Neuronal stem cell (in vitro differentiated cells): Measurements from ENCODE around the gene THEM4.

Experiments
- DNase-seq: peaks from one replicate; pipeline ENCODE4 v3.0.0-alpha.2; 2013; ENCODE audit warnings: low spot score
- H2AFZ ChIP-seq: one replicate; pipeline ENCODE4 v1.6.1; 2013; ENCODE audit warnings: mild to moderate bottlenecking, low read length, inconsistent platforms
- H2AK5ac ChIP-seq: 2 replicates; pipeline ENCODE4 v1.6.1; 2013; ENCODE audit warnings: low read depth, mild to moderate bottlenecking, inconsistent platforms, low read length, moderate library complexity, mixed read lengths
- H2BK120ac ChIP-seq: 2 replicates; pipeline ENCODE4 v1.6.1; 2013; ENCODE audit warnings: low read depth, mild to moderate bottlenecking, inconsistent platforms, low read length, moderate library complexity, mixed read lengths
- H2BK12ac ChIP-seq: one replicate; pipeline ENCODE4 v1.6.1; 2013; ENCODE audit warnings: low read length, inconsistent platforms
- H2BK15ac ChIP-seq: 2 replicates; pipeline ENCODE4 v1.6.1; 2013; ENCODE audit warnings: mild to moderate bottlenecking, low read length, inconsistent platforms, mixed read lengths
- H2BK5ac ChIP-seq: one replicate; pipeline ENCODE4 v1.6.1; 2013; ENCODE audit warnings: inconsistent platforms, mild to moderate bottlenecking, low read length, moderate library complexity
- H3K14ac ChIP-seq: one replicate; pipeline ENCODE4 v1.6.1; 2013; ENCODE audit warnings: low read length, inconsistent platforms
- H3K18ac ChIP-seq: 2 replicates; pipeline ENCODE4 v1.6.1; 2013; ENCODE audit warnings: low read length, inconsistent platforms
- H3K23ac ChIP-seq: 2 replicates; pipeline ENCODE4 v1.6.1; 2013; ENCODE audit warnings: low read depth, mild to moderate bottlenecking, mixed read lengths, low read length, inconsistent platforms; ENCODE audit not compliant: poor library complexity
- H3K27ac ChIP-seq: replicated peaks from 3 replicates; pipeline ENCODE4 v1.5.1; 2013; ENCODE audit warnings: low read length, inconsistent platforms
- H3K27me3 ChIP-seq, 3 experiments: 2 replicates each; pipeline ENCODE4 v1.6.1; 2013; ENCODE audit warnings: low read length in 3 of 3, mild to moderate bottlenecking in 2 of 3, inconsistent platforms in 1 of 3, low read depth in 1 of 3, mixed read lengths in 1 of 3, moderate library complexity in 1 of 3; ENCODE audit not compliant: control insufficient read depth in 3 of 3, insufficient read depth in 3 of 3
- H3K36me3 ChIP-seq, 2 donors: replicated peaks in 1 of 2; 2 replicates each; pipeline ENCODE4 v1.6.1; 2013; ENCODE audit warnings: low read length in 2 of 2; ENCODE audit not compliant: control insufficient read depth in 2 of 2, insufficient read depth in 2 of 2
- H3K4ac ChIP-seq: 2 replicates; pipeline ENCODE4 v1.6.1; 2013; ENCODE audit warnings: inconsistent platforms, mild to moderate bottlenecking, low read length, moderate library complexity
- H3K4me1 ChIP-seq, 2 donors: 1 replicate in 1 of 2; 2 replicates in 1 of 2; pipeline ENCODE4 v1.6.1; 2013; ENCODE audit warnings: low read length in 2 of 2, low read depth in 1 of 2; ENCODE audit not compliant: control insufficient read depth in 2 of 2, insufficient read depth in 1 of 2
- H3K4me2 ChIP-seq: one replicate; pipeline ENCODE4 v1.6.1; 2013; ENCODE audit warnings: mild to moderate bottlenecking, low read length, inconsistent platforms; ENCODE audit not compliant: insufficient read depth, poor library complexity, severe bottlenecking
- H3K4me3 ChIP-seq, 2 donors: 2 replicates each; pipeline ENCODE4 v1.5.1; 2013; ENCODE audit warnings: low read length in 2 of 2, mild to moderate bottlenecking in 2 of 2, inconsistent platforms in 1 of 2, moderate library complexity in 1 of 2
- H3K79me1 ChIP-seq: one replicate; pipeline ENCODE4 v1.6.1; 2013; ENCODE audit warnings: low read depth, mild to moderate bottlenecking, inconsistent platforms, low read length, moderate library complexity
- H3K9ac ChIP-seq: one replicate; pipeline ENCODE4 v1.6.1; 2013; ENCODE audit warnings: mild to moderate bottlenecking, low read depth, low read length, inconsistent platforms; ENCODE audit not compliant: poor library complexity
- H3K9me3 ChIP-seq, 2 donors: replicated peaks in 1 of 2; 2 replicates each; pipeline versions ENCODE3 to v1.6.1; 2013; ENCODE audit warnings: low read length in 2 of 2, mild to moderate bottlenecking in 2 of 2, inconsistent platforms in 1 of 2, low read depth in 1 of 2, mixed read lengths in 1 of 2, moderate library complexity in 1 of 2; ENCODE audit not compliant: control insufficient read depth in 2 of 2, insufficient read depth in 1 of 2
- H4K8ac ChIP-seq: one replicate; pipeline ENCODE4 v1.6.1; 2013; ENCODE audit warnings: low read depth, mild to moderate bottlenecking, inconsistent platforms, low read length, moderate library complexity
- H4K91ac ChIP-seq: one replicate; pipeline ENCODE4 v1.6.1; 2013; ENCODE audit warnings: low read length, low read depth, mild to moderate bottlenecking, inconsistent platforms; ENCODE audit not compliant: poor library complexity
- WGBS, 2 donors: extraction: QIAGEN DNeasy Blood & Tissue Kit; methylation state at CpG; one replicate each; pipeline ENCODE4 v1.1.7; 2013; ENCODE audit warnings: missing lambda C conversion rate in 2 of 2, mixed read lengths in 1 of 2; ENCODE audit not compliant: insufficient read length in 2 of 2, insufficient replicate concordance in 1 of 2; ENCODE audit errors: extremely low coverage in 2 of 2; 5-methylcytosine and 5-hydroxymethylcytosine counted together

The THEM4 gene

GRCh38 chr1:151847867-151848596 lies 61.3 kb downstream of the THEM4 start:
- no peak overlapping the region for H3K18ac ChIP-seq
- H4K8ac ChIP-seq: no peak overlapping the region
- no peak overlapping the region for H4K91ac ChIP-seq
- H3K79me1 ChIP-seq: no peaks in the 10 kb centered on the region
- H3K4me2 ChIP-seq: no peak overlapping the region
- H3K4me1 ChIP-seq: peaks cover 0 to 1% of the 10 kb centered on the region in 2 donors
- H3K36me3 ChIP-seq: no peaks in the 10 kb centered on the region
- H3K4ac ChIP-seq: no peak overlapping the region
- no peak overlapping the region for H2AK5ac ChIP-seq
- no peak overlapping the region for H3K9ac ChIP-seq
- H3K4me3 ChIP-seq: no peak overlapping the region
- H2BK12ac ChIP-seq: no peak overlapping the region
- peaks cover 0 to 2% of the 10 kb centered on the region in 2 donors for H3K9me3 ChIP-seq
- H2BK15ac ChIP-seq: no peak overlapping the region
- DNase-seq: no peak
- no peak overlapping the region for H2AFZ ChIP-seq
- no peak overlapping the region for H3K14ac ChIP-seq
- no CpG with 5 or more reads among the region's 11 CpGs for WGBS, 2 donors
- no peak overlapping the region for H3K23ac ChIP-seq
- no peak overlapping the region for H2BK5ac ChIP-seq
- H3K27me3 ChIP-seq: peaks cover 0 to 82% (median 0%) of the 10 kb centered on the region in 3 experiments
- no peak overlapping the region for H2BK120ac ChIP-seq
- H3K27ac ChIP-seq: no peak overlapping the region

DNA sequence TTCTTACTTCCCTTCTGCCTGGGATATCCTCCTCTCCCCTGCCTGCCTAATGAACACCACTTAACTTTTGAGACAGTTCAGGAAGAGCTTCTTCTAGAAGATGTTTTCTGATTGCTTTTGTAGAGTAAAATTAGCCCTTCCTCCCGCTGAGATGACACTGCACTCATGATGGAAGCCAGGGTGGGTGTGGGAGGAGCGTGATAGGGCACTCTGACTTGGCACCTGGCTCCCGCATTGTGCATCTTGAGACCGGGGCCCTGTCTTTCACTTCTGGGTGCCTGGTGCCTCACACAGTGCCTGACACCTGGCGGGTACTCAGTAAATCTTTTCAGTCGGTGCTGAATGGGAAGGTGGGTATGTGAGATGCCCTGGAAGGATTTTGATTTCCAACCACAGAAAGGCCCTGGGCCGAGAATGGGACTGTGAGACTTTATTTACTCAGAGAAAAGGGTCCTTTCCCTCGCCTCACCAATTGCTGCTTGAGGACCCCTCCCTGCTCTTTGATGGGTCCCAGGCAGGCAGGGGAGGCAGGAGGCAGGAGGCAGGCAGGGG lies 62.5 kb downstream of the THEM4 start:
- no peak overlapping the region for H3K9ac ChIP-seq
- H3K14ac ChIP-seq: no peak overlapping the region
- no peak overlapping the region for H3K4me2 ChIP-seq
- no peak overlapping the region for H2BK12ac ChIP-seq
- H3K4ac ChIP-seq: no peak overlapping the region
- H2BK15ac ChIP-seq: no peak overlapping the region
- H2AK5ac ChIP-seq: no peak overlapping the region
- H3K27ac ChIP-seq: no peak overlapping the region
- peaks cover 0 to 78% (median 0%) of the 10 kb centered on the region in 3 experiments for H3K27me3 ChIP-seq
- H2BK5ac ChIP-seq: no peak overlapping the region
- H3K18ac ChIP-seq: no peak overlapping the region
- no peaks in the 10 kb centered on the region for H3K79me1 ChIP-seq
- no peak overlapping the region for H4K91ac ChIP-seq
- peaks cover 0 to 1% of the 10 kb centered on the region in 2 donors for H3K4me1 ChIP-seq
- no peak overlapping the region for H2AFZ ChIP-seq
- no peak overlapping the region for H3K23ac ChIP-seq
- peaks cover 0 to 2% of the 10 kb centered on the region in 2 donors for H3K9me3 ChIP-seq
- H3K36me3 ChIP-seq: no peaks in the 10 kb centered on the region
- no peak overlapping the region for H4K8ac ChIP-seq
- no peak overlapping the region for H3K4me3 ChIP-seq
- no peak for DNase-seq
- H2BK120ac ChIP-seq: no peak overlapping the region
- WGBS, 2 donors: no CpG with 5 or more reads among the region's 8 CpGs

- Histone ChIP-seq H3K18ac (no peak overlapping the region), H2BK5ac (no peak overlapping the region), H4K91ac (no peak overlapping the region), H3K27me3 (peaks cover 0 to 72% (median 0%) of the 10 kb centered on the region in 3 experiments), H3K79me1 (no peaks in the 10 kb centered on the region), H3K9me3 (peaks cover 0 to 2% of the 10 kb centered on the region in 2 donors), H2BK120ac (no peak overlapping the region), H2BK12ac (peak overlapping the region; percentile 17), H3K4me3 (no peak overlapping the region), H3K4ac (no peak overlapping the region), H3K23ac (no peak overlapping the region), H2AFZ (no peak overlapping the region), H3K36me3 (no peaks in the 10 kb centered on the region), H4K8ac (no peak overlapping the region), H3K27ac (no peak overlapping the region), H2AK5ac (no peak overlapping the region), H3K4me2 (no peak overlapping the region), H3K14ac (no peak overlapping the region), H2BK15ac (no peak overlapping the region), H3K4me1 (peaks cover 0 to 1% of the 10 kb centered on the region in 2 donors), H3K9ac (no peak overlapping the region)
- DNase-seq: no peak
- WGBS, 2 donors: no CpG with 5 or more reads among the region's 6 CpGs
These were observed 63.2 kb downstream of the THEM4 start for GRCh38 chr1:151846062-151846568.

DNA sequence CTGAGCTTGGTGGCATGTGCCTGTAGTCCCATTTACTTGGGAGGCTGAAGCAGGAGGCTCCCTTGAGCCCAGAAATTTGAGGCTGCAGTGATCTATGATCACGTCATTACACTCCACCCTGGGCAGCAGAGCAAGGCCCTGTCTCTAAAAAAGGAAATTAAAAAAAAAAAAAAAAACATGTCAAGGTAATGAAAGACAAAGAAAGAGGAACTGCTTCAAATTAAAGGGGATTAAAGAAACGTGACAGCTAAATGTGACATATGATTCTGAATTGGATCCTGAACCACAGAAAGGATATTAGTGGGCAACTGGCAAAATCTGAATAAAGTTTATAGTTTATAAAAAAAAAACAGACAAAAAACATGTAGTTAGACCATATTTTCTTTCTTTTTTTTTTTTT lies 65.9 kb downstream of the THEM4 start:
- Histone ChIP-seq H3K4me1 (peaks cover 0 to 16% of the 10 kb centered on the region in 2 donors), H2BK5ac (no peak overlapping the region), H3K4ac (no peak overlapping the region), H2BK15ac (no peak overlapping the region), H4K91ac (no peak overlapping the region), H3K79me1 (no peaks in the 10 kb centered on the region), H3K27me3 (peaks cover 11 to 76% (median 23%) of the 10 kb centered on the region in 3 experiments), H3K9me3 (peaks cover 2 to 6% of the 10 kb centered on the region in 2 donors), H3K4me3 (no peak overlapping the region), H2BK120ac (no peak overlapping the region), H3K36me3 (no peaks in the 10 kb centered on the region), H4K8ac (no peak overlapping the region), H2AK5ac (no peak overlapping the region), H3K14ac (no peak overlapping the region), H3K9ac (no peak overlapping the region), H2BK12ac (no peak overlapping the region), H3K27ac (no peak overlapping the region), H2AFZ (no peak overlapping the region), H3K4me2 (no peak overlapping the region), H3K23ac (no peak overlapping the region), H3K18ac (no peak overlapping the region)
- no peak for DNase-seq
- WGBS, 2 donors: no CpG with 5 or more reads among the region's 2 CpGs
